GM12878 (cell line): Measurements from ENCODE around the gene MACROD2. TPM values are rescaled to one million over a fixed set of nuclear protein-coding genes. Genes with fewer than 3 reads are reported as not detected.

Experiments used
- ATAC-seq: fragments of 200-7000 bp; cut with Tn5 transposase; 3 replicates; pipeline ENCODE4 v1.9.1; 2020; ENCODE audit warnings: mild to moderate bottlenecking, moderate library complexity
- BruUV-seq: library from RNA; stranded (reverse); fragments of 400-500 nt; replicated peaks from 2 replicates; lab custom pipeline; 2021; lab: Mats Ljungman, UMichigan
- CTCF ChIA-PET: fragments of 300-600 bp; sonication (Branson Sonifier 250); formaldehyde crosslinking; extraction: SDS; loops from one replicate; lab custom pipeline; 2021; ENCODE audit warnings: inconsistent platforms; lab: Yijun Ruan, JAX
- POLR2A ChIA-PET: fragments of 350-600 bp; formaldehyde crosslinking; extraction: SDS; loops from one replicate; lab custom pipeline; 2021; ENCODE audit warnings: inconsistent platforms; lab: Charles Lee
- RAD21 ChIA-PET: fragments of 300-600 bp; sonication (Branson Sonifier 250); formaldehyde crosslinking; loops from one replicate; lab custom pipeline; 2023; ENCODE audit warnings: antibody characterized with exemption; ENCODE audit not compliant: unreplicated experiment; lab: Charles Lee
- SMC1A ChIA-PET: fragments of 300-600 bp; sonication (Branson Sonifier 250); formaldehyde crosslinking; loops from one replicate; lab custom pipeline; 2023; ENCODE audit not compliant: unreplicated experiment, uncharacterized antibody; lab: Charles Lee
- DNase-seq: peaks from one replicate; pipeline ENCODE4 v3.0.0-alpha.2; 2011; ENCODE audit warnings: low read depth, low spot score
- FAIRE-seq: peaks from 3 replicates; lab custom pipeline; 2011; peaks lifted over from hg19 to GRCh38; lab: Jason Lieb, UNC
- H2AFZ ChIP-seq: 2 replicates; pipeline ENCODE4 v1.6.0; 2011; ENCODE audit warnings: low read depth, low read length, control low read depth; ENCODE audit not compliant: control insufficient read depth
- H3K27ac ChIP-seq: 2 replicates; pipeline ENCODE4 v1.5.1; 2011; ENCODE audit warnings: control low read depth; ENCODE audit not compliant: control insufficient read depth, insufficient read depth
- H3K27me3 ChIP-seq, 2 experiments: replicated peaks in 1 of 2; 2 replicates each; pipeline versions ENCODE4 v1.6.0 to v1.6.1; 2011; ENCODE audit warnings: low read length in 1 of 2; ENCODE audit not compliant: control insufficient read depth in 2 of 2, insufficient read depth in 2 of 2
- H3K36me3 ChIP-seq, 2 experiments: 2 replicates each; pipeline ENCODE4 v1.5.1; 2011; ENCODE audit warnings: low read length in 1 of 2; ENCODE audit not compliant: control insufficient read depth in 2 of 2, insufficient read depth in 2 of 2
- H3K4me1 ChIP-seq: 2 replicates; pipeline ENCODE4 v1.6.1; 2011; ENCODE audit warnings: mild to moderate bottlenecking, low read length, moderate library complexity, mixed read lengths; ENCODE audit not compliant: control insufficient read depth, insufficient read depth
- H3K4me2 ChIP-seq: 2 replicates; pipeline ENCODE4 v1.6.0; 2011; ENCODE audit warnings: control low read depth; ENCODE audit not compliant: control insufficient read depth, insufficient read depth
- H3K4me3 ChIP-seq: fragments of 200-600 bp; sonication (generic); 2 replicates; pipeline ENCODE4 v1.5.1; 2016
- H3K79me2 ChIP-seq: 2 replicates; pipeline ENCODE4 v1.6.0; 2011; ENCODE audit warnings: low read length; ENCODE audit not compliant: control insufficient read depth, insufficient read depth
- H3K9ac ChIP-seq: 2 replicates; pipeline ENCODE4 v1.8.0; 2011; ENCODE audit warnings: low read length, control low read depth, mixed read lengths; ENCODE audit not compliant: control insufficient read depth, insufficient read depth
- H3K9me3 ChIP-seq: replicated peaks from 3 replicates; pipeline ENCODE4 v1.5.1; 2011; ENCODE audit warnings: mild to moderate bottlenecking, low read length; ENCODE audit not compliant: control insufficient read depth, insufficient read depth
- H4K20me1 ChIP-seq: 2 replicates; pipeline ENCODE4 v1.6.0; 2011; ENCODE audit not compliant: control insufficient read depth, insufficient read depth
- ATF3 ChIP-seq: IDR thresholded peaks from 2 replicates; pipeline ENCODE4 v1.6.1; 2011; ENCODE audit warnings: low read depth, mild to moderate bottlenecking, low read length, moderate library complexity, borderline replicate concordance; ENCODE audit errors: extremely low read depth
- BACH1 ChIP-seq: fragments of 450-650 bp; IDR thresholded peaks from 2 replicates; pipeline ENCODE4 v1.6.1; 2017; ENCODE audit warnings: mild to moderate bottlenecking, borderline replicate concordance
- CHD1 ChIP-seq: IDR thresholded peaks from 2 replicates; pipeline ENCODE4 v1.6.1; 2012; ENCODE audit warnings: low read depth, low read length, improper control_type of control experiment
- CREM ChIP-seq: IDR thresholded peaks from 2 replicates; pipeline ENCODE4 v1.6.1; 2014; ENCODE audit warnings: antibody characterized with exemption, low read depth
- EED ChIP-seq: sonication (generic); IDR thresholded peaks from 2 replicates; pipeline ENCODE4 v1.6.1; 2016; ENCODE audit warnings: antibody characterized with exemption, low read depth
- IRF5 ChIP-seq: fragments of 450-650 bp; IDR thresholded peaks from 2 replicates; pipeline ENCODE4 v1.6.1; 2017; ENCODE audit warnings: borderline replicate concordance
- MTA3 ChIP-seq: IDR thresholded peaks from 2 replicates; pipeline ENCODE4 v1.6.1; 2012; ENCODE audit warnings: low read length, inconsistent platforms, borderline replicate concordance
- MYB ChIP-seq: fragments of 150-350 bp; IDR thresholded peaks from 2 replicates; pipeline ENCODE4 v1.6.1; 2014; ENCODE audit warnings: mild to moderate bottlenecking, low read depth, low read length, borderline replicate concordance
- NFYA ChIP-seq: IDR thresholded peaks from 2 replicates; pipeline ENCODE4 v1.6.1; 2011; ENCODE audit warnings: low read depth, mild to moderate bottlenecking, low read length, improper control_type of control experiment, borderline replicate concordance
- POU2F2 ChIP-seq: IDR thresholded peaks from 3 replicates; pipeline ENCODE4 v1.6.1; 2011; ENCODE audit warnings: low read depth, mild to moderate bottlenecking, low read length, borderline replicate concordance
- SMC3 ChIP-seq: IDR thresholded peaks from 2 replicates; pipeline ENCODE4 v1.6.1; 2011; ENCODE audit warnings: low read length, improper control_type of control experiment, borderline replicate concordance
- SREBF1 ChIP-seq: IDR thresholded peaks from 2 replicates; pipeline ENCODE4 v1.6.1; 2012; ENCODE audit warnings: mild to moderate bottlenecking, low read length
- STAT1 ChIP-seq: fragments of 450-650 bp; conservative IDR thresholded peaks from 2 replicates; pipeline ENCODE4 v1.6.1; 2014; ENCODE audit warnings: antibody characterized with exemption, mild to moderate bottlenecking
- TBL1XR1 ChIP-seq: IDR thresholded peaks from 2 replicates; pipeline ENCODE4 v1.6.1; 2012; ENCODE audit warnings: low read depth, low read length, improper control_type of control experiment
- YY1 ChIP-seq: IDR thresholded peaks from 2 replicates; pipeline ENCODE4 v1.6.1; 2011; ENCODE audit warnings: low read depth, mild to moderate bottlenecking, low read length
- ZNF217 ChIP-seq: fragments of 450-650 bp; IDR thresholded peaks from 2 replicates; pipeline ENCODE4 v1.6.1; 2017; ENCODE audit warnings: antibody characterized with exemption, mild to moderate bottlenecking
- ZNF687 ChIP-seq: fragments of 450-650 bp; IDR thresholded peaks from 2 replicates; pipeline ENCODE4 v1.6.1; 2017; ENCODE audit warnings: mild to moderate bottlenecking, moderate library complexity
- WGBS: methylation state at CpG from one replicate; pipeline ENCODE4 v1.1.6; 2016; ENCODE audit warnings: low lambda C conversion rate; ENCODE audit not compliant: insufficient replicate concordance, insufficient coverage; ENCODE audit errors: missing lambda C conversion rate; 5-methylcytosine and 5-hydroxymethylcytosine counted together
- in situ Hi-C: fragments of 300-500 bp; cut with MboI; formaldehyde crosslinking; loops from 9 replicates; pipeline ENCODE4 v1.14.3; 2018; ENCODE audit warnings: mixed read lengths
- intact Hi-C: fragments of 100-400 bp; cut with micrococcal nuclease; formaldehyde crosslinking; loops from one replicate; pipeline ENCODE4 v1.14.2; 2022; ENCODE audit not compliant: unreplicated experiment
- polyA plus RNA-seq, 11 experiments: library from polyadenylated mRNA; depleted of rRNA in 4 of 11; unstranded in 6 of 11; stranded (reverse) in 5 of 11; fragments of >200 nt; fragmentation: Nextera tagmentation in 4 of 11; fragmentation: Illumina TruSeq in 1 of 11; extraction: Ambion mirVana in 4 of 11; extraction: Trizol in 1 of 11; gene quantifications; 1 replicate in 1 of 11; 2 replicates in 10 of 11; pipeline versions ENCODE4 v1.2.1 to v1.2.3, GENCODE V29; 2011 to 2016; ENCODE audit warnings: inconsistent platforms in 2 of 11, missing spikeins in 2 of 11, low read depth in 1 of 11
- total RNA-seq, 4 experiments: library from RNA; depleted of rRNA in 3 of 4; stranded (reverse); fragments of >200 nt in 3 of 4; fragmentation: Illumina TruSeq in 1 of 4; extraction: Trizol in 1 of 4; gene quantifications; 2 replicates each; pipeline versions ENCODE4 v1.2.1 to v1.2.3, GENCODE V29; 2013 to 2021

Gene MACROD2
- total and polyA plus RNA-seq, 10 of the 15 experiments (the other 5 are each of a cell fraction or from before 2014, with no cell fraction given): 1.1 to 21.5 (median 2.2) TPM

- BruUV-seq: no TSS peak
- Histone ChIP-seq H3K4me2 (no peak overlapping the region), H3K9me3 (no peaks in the 10 kb centered on the region), H3K4me1 (no peaks in the 10 kb centered on the region), H4K20me1 (no peaks in the 10 kb centered on the region), H2AFZ (no peak overlapping the region), H3K27me3 (no peaks in the 10 kb centered on the region), H3K36me3 (no peaks in the 10 kb centered on the region), H3K9ac (no peak overlapping the region), H3K27ac (no peak overlapping the region), H3K79me2 (no peaks in the 10 kb centered on the region), H3K4me3 (no peak overlapping the region)
- in situ Hi-C loops (no loop called here), intact Hi-C loops (no loop called here)
- ChIA-PET SMC1A (interaction anchor here (1.3 kb wide), 1 partner anchor 17 kb away, joined by 3 read pairs; no protein-coding TSS in a partner anchor), POLR2A (no interaction called here), RAD21 (interaction anchor here (0.6 kb wide), 1 partner anchor 182 kb away, joined by 4 read pairs; no protein-coding TSS in a partner anchor), CTCF (no interaction called here)
- TF ChIP-seq YY1 (no peak), CHD1 (no peak), SREBF1 (no peak), MYB (no peak), EED (no peak), IRF5 (no peak), ZNF217 (no peak), ATF3 (no peak), POU2F2 (no peak), CREM (no peak), SMC3 (no peak), ZNF687 (no peak), TBL1XR1 (no peak), MTA3 (no peak), BACH1 (no peak), STAT1 (no peak), NFYA (no peak)
- FAIRE-seq (no peak), DNase-seq (no peak), ATAC-seq (no peak)
- WGBS: 69% methylated on average over 3 of the region's 3 CpGs
Observed at GRCh38 chr20:15375836-15376235, 1380.5 kb downstream of the MACROD2 start.
